K562 (cell line): ENCODE measurements around the gene CTTNBP2NL. TPM values are rescaled to one million over a fixed set of nuclear protein-coding genes. Genes with fewer than 3 reads are reported as not detected.

Source experiments
- ATAC-seq: fragments of 200-7000 bp; cut with Tn5 transposase; 3 replicates; pipeline ENCODE4 v1.9.1; 2020; ENCODE audit warnings: moderate library complexity
- BruUV-seq: library from RNA; stranded (reverse); fragments of 400-500 nt; replicated peaks from 2 replicates; lab custom pipeline; 2021; lab: Mats Ljungman, UMichigan
- CTCF ChIA-PET: fragments of 300-600 bp; formaldehyde crosslinking; extraction: SDS; loops from one replicate; lab custom pipeline; 2021; ENCODE audit warnings: low intra/inter-chr PET ratio; lab: Yijun Ruan, JAX
- POLR2A ChIA-PET: fragments of 300-600, 350-650 bp; sonication (Branson Sonifier 250); formaldehyde crosslinking; extraction: SDS; loops from one replicate; lab custom pipeline; 2021; ENCODE audit warnings: antibody characterized with exemption, inconsistent platforms; lab: Yijun Ruan, JAX
- DNase-seq, 4 experiments: peaks; one replicate each; pipeline versions ENCODE4 v3.0.0 to v3.0.0-alpha.2; 2011 to 2018; ENCODE audit warnings: low spot score in 3 of 4, mixed read lengths in 3 of 4; ENCODE audit errors: extremely low read depth in 1 of 4
- FAIRE-seq: peaks from 2 replicates; lab custom pipeline; 2011; peaks lifted over from hg19 to GRCh38; lab: Jason Lieb, UNC
- H2AFZ ChIP-seq: 2 replicates; pipeline ENCODE4 v1.6.0; 2011; ENCODE audit warnings: low read depth, low read length, control low read depth, inconsistent platforms
- H3K27ac ChIP-seq: fragments of 200-600 bp; 3 replicates; pipeline ENCODE4 v1.8.0; 2011; ENCODE audit warnings: low read depth, mild to moderate bottlenecking, control low read depth, inconsistent platforms, low read length, moderate library complexity, mixed read lengths; ENCODE audit errors: extremely low read depth
- H3K27me3 ChIP-seq, 2 experiments: fragments of 300-600 bp in 1 of 2; 2 replicates in 1 of 2; 3 replicates in 1 of 2; pipeline versions ENCODE4 v1.6.0 to v1.8.0; 2011; ENCODE audit warnings: inconsistent platforms in 2 of 2, low read length in 2 of 2, mild to moderate bottlenecking in 1 of 2, mixed read lengths in 1 of 2, moderate library complexity in 1 of 2; ENCODE audit not compliant: control insufficient read depth in 2 of 2, insufficient read depth in 2 of 2
- H3K36me3 ChIP-seq: fragments of 300-600 bp; 3 replicates; pipeline ENCODE4 v1.8.0; 2011; ENCODE audit warnings: mild to moderate bottlenecking, low read length, inconsistent platforms; ENCODE audit not compliant: control insufficient read depth, insufficient read depth
- H3K4me1 ChIP-seq, 2 experiments: fragments of 200-600 bp in 1 of 2; replicated peaks in 1 of 2; 2 replicates in 1 of 2; 3 replicates in 1 of 2; pipeline versions ENCODE4 v1.5.1 to v1.8.0; 2011; ENCODE audit warnings: inconsistent platforms in 2 of 2, low read length in 2 of 2, mild to moderate bottlenecking in 1 of 2, mixed read lengths in 1 of 2, moderate library complexity in 1 of 2; ENCODE audit not compliant: control insufficient read depth in 2 of 2, insufficient read depth in 2 of 2
- H3K4me2 ChIP-seq: 2 replicates; pipeline ENCODE4 v1.6.1; 2011; ENCODE audit warnings: low read length, control low read depth, inconsistent platforms, mixed read lengths; ENCODE audit not compliant: insufficient read depth
- H3K4me3 ChIP-seq: fragments of 200-600 bp; sonication (generic), shearing (Covaris generic); 2 replicates; pipeline ENCODE4 v1.5.1; 2016; ENCODE audit warnings: control low read depth, inconsistent platforms
- H3K79me2 ChIP-seq: fragments of 200-600 bp; 3 replicates; pipeline ENCODE4 v1.8.0; 2011; ENCODE audit warnings: low read length, inconsistent platforms; ENCODE audit not compliant: control insufficient read depth, insufficient read depth
- H3K9ac ChIP-seq, 2 experiments: 2 replicates each; pipeline versions ENCODE4 v1.6.0 to v1.6.1; 2011; ENCODE audit warnings: low read depth in 2 of 2, low read length in 2 of 2, control low read depth in 1 of 2, inconsistent platforms in 1 of 2, mild to moderate bottlenecking in 1 of 2, mixed read lengths in 1 of 2; ENCODE audit not compliant: insufficient read depth in 1 of 2
- H3K9me1 ChIP-seq: one replicate; pipeline ENCODE4 v1.6.0; 2011; ENCODE audit warnings: inconsistent platforms, mild to moderate bottlenecking, low read length, moderate library complexity; ENCODE audit not compliant: control insufficient read depth, insufficient read depth
- H3K9me3 ChIP-seq: replicated peaks from 2 replicates; pipeline ENCODE4 v1.5.1; 2011; ENCODE audit warnings: low read depth, low read length, inconsistent platforms; ENCODE audit not compliant: control insufficient read depth, insufficient read depth
- H4K20me1 ChIP-seq: replicated peaks from 2 replicates; pipeline ENCODE4 v1.6.1; 2011; ENCODE audit warnings: low read length, inconsistent platforms, mixed read lengths; ENCODE audit not compliant: control insufficient read depth, insufficient read depth
- BCLAF1 ChIP-seq, 2 experiments: fragments of 450-650 bp in 1 of 2; IDR thresholded peaks; 2 replicates each; pipeline ENCODE4 v1.6.1; 2011 to 2017; ENCODE audit warnings: low read depth in 2 of 2, antibody characterized with exemption in 1 of 2, borderline replicate concordance in 1 of 2, low read length in 1 of 2, mild to moderate bottlenecking in 1 of 2, mixed read lengths in 1 of 2; ENCODE audit not compliant: control insufficient read depth in 1 of 2
- HMGN3 ChIP-seq: IDR thresholded peaks from 2 replicates; pipeline ENCODE4 v1.6.1; 2011; ENCODE audit warnings: borderline replicate concordance, low read depth, mild to moderate bottlenecking, mixed read lengths, low read length; ENCODE audit not compliant: insufficient read length; ENCODE audit errors: extremely low read depth
- MCM5 ChIP-seq: fragments of 450-650 bp; IDR thresholded peaks from 2 replicates; pipeline ENCODE4 v1.6.1; 2016; ENCODE audit warnings: low read depth
- NR2C2 ChIP-seq, 2 experiments: fragments of 200-800 bp in 1 of 2; sonication (Bioruptor generic) in 1 of 2; sonication (generic) in 1 of 2; formaldehyde crosslinking in 1 of 2; IDR thresholded peaks; 2 replicates each; pipeline versions ENCODE4 v1.6.1 to v1.8.0; 2016 to 2022; ENCODE audit warnings: mild to moderate bottlenecking in 1 of 2, missing compliant biosample characterization in 1 of 2, missing genetic modification characterization in 1 of 2, missing genetic modification reagents in 1 of 2
- SAP30 ChIP-seq: fragments of 200-600 bp; sonication (generic); IDR thresholded peaks from 2 replicates; pipeline ENCODE4 v1.6.1; 2012; ENCODE audit warnings: borderline replicate concordance, low read depth, mild to moderate bottlenecking, moderate library complexity, low read length, control low read depth, inconsistent platforms; ENCODE audit not compliant: insufficient read depth, poor library complexity, severe bottlenecking
- SNRNP70 ChIP-seq: fragments of 200-400 bp; formaldehyde crosslinking; optimal IDR thresholded peaks from 2 replicates; pipeline ENCODE3; 2017; ENCODE audit warnings: low read depth, low read length
- TARDBP ChIP-seq: fragments of 450-650 bp; IDR thresholded peaks from 2 replicates; pipeline ENCODE4 v1.6.1; 2016
- TRIM24 ChIP-seq, 2 experiments: fragments of 450-650 bp; IDR thresholded peaks; 2 replicates each; pipeline ENCODE4 v1.6.1; 2016
- TSHZ1 ChIP-seq: fragments of 250-450 bp; sonication (Bioruptor Pico); IDR thresholded peaks from 2 replicates; pipeline ENCODE4 v1.4.0; 2020; ENCODE audit warnings: mild to moderate bottlenecking, moderate library complexity
- USF2 ChIP-seq: sonication (generic); formaldehyde crosslinking; IDR thresholded peaks from 2 replicates; pipeline ENCODE4 v1.5.0; 2020; ENCODE audit warnings: missing genetic modification reagents
- ZFX ChIP-seq: sonication (generic); formaldehyde crosslinking; IDR thresholded peaks from 2 replicates; pipeline ENCODE4 v1.8.0; 2022; ENCODE audit warnings: mild to moderate bottlenecking, missing genetic modification reagents, moderate library complexity
- ZNF232 ChIP-seq: sonication (generic); formaldehyde crosslinking; IDR thresholded peaks from 2 replicates; pipeline ENCODE4 v1.8.0; 2022; ENCODE audit warnings: mild to moderate bottlenecking, missing genetic modification reagents
- WGBS: fragments of 100-300 bp; shearing (Covaris generic); methylation state at CpG from one replicate; pipeline ENCODE4 v1.1.6; 2016; ENCODE audit warnings: low coverage, mixed read lengths; ENCODE audit not compliant: insufficient coverage; ENCODE audit errors: missing lambda C conversion rate; 5-methylcytosine and 5-hydroxymethylcytosine counted together
- in situ Hi-C: fragments of 300-500 bp; cut with MboI; formaldehyde crosslinking; loops from 4 replicates; pipeline ENCODE4 v1.15.0; 2018; ENCODE audit warnings: inconsistent platforms, mixed read lengths
- intact Hi-C: fragments of 100-400 bp; cut with micrococcal nuclease; formaldehyde crosslinking; loops from 2 replicates; pipeline ENCODE4 v1.14.2; 2022
- polyA plus RNA-seq, 8 experiments: library from polyadenylated mRNA; depleted of rRNA in 4 of 8; stranded (reverse) in 5 of 8; unstranded in 3 of 8; fragments of >200 nt; fragmentation: Nextera tagmentation in 2 of 8; fragmentation: Illumina TruSeq in 1 of 8; extraction: Ambion mirVana in 2 of 8; extraction: Trizol in 1 of 8; gene quantifications; 2 replicates each; pipeline versions ENCODE4 v1.2.1 to v1.2.3, GENCODE V29; 2011 to 2014; ENCODE audit warnings: inconsistent platforms in 1 of 8, missing spikeins in 1 of 8
- total RNA-seq, 7 experiments: library from RNA; depleted of rRNA in 6 of 7; stranded (reverse); fragments of >200 nt in 6 of 7; fragmentation: Illumina TruSeq in 2 of 7; extraction: Trizol in 2 of 7; gene quantifications; 2 replicates each; pipeline versions ENCODE4 v1.2.1 to v1.2.3, GENCODE V29; 2011 to 2021; ENCODE audit warnings: low replicate concordance in 1 of 7

CTTNBP2NL gene
- total and polyA plus RNA-seq, 9 of the 15 experiments (the other 6 are each of a cell fraction or from before 2014, with no cell fraction given): 0.27 to 1.4 (median 0.62) TPM

DNA sequence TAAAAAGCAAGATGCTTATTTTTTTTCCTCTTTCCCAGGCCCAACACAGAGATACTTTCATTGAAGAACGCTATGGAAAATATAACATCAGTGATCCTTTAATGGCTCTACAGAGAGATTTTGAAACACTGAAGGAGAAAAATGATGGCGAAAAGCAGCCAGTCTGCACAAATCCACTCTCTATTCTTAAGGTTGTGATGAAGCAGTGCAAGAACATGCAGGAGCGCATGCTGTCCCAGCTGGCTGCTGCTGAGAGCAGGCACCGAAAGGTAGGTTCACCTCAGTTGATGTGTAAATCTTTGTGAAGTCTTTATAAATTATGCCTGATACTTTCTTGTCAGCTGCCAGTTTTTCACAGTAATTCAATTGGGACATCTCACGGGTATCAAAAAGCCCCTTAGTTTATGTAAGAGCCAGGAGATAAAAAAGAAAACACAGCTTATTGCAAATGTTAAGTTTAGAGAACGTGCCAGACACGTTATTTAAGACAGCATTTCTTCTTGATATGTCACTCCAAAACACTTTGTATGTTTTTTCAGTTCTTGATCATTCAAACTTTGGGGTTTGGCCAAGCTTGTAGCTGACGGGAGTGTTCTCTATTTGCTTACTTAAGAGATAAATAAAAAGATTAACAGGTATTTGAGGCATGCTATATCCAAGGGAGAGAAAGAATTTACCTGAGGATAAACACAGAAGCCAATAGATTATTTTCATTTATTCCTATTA lies 53.1 kb downstream of the CTTNBP2NL start:
- 10% methylated on average over 8 of the region's 8 CpGs for WGBS
- FAIRE-seq (no peak), DNase-seq (no peak), ATAC-seq (no peak)
- POLR2A ChIA-PET: interaction anchor here (1.1 kb wide), 2 partner anchors 10 to 13 kb away, joined by 3 to 4 read pairs; no protein-coding TSS in a partner anchor
- Histone ChIP-seq H3K36me3 (no peaks in the 10 kb centered on the region), H3K4me2 (no peak overlapping the region), H3K9me1 (no peaks in the 10 kb centered on the region), H3K9me3 (no peaks in the 10 kb centered on the region), H2AFZ (no peak overlapping the region), H3K4me3 (no peak overlapping the region), H3K4me1 (no peaks in the 10 kb centered on the region), H3K9ac (no peak overlapping the region), H4K20me1 (no peaks in the 10 kb centered on the region), H3K79me2 (no peaks in the 10 kb centered on the region), H3K27ac (no peak overlapping the region), H3K27me3 (peaks cover 4 to 14% of the 10 kb centered on the region in 2 experiments)
- CTCF ChIA-PET: interaction anchor here (0.6 kb wide), 2 partner anchors 53 to 58 kb away, joined by 3 to 4 read pairs; partner anchors contain the start of gene CTTNBP2NL
- no peak for TF ChIP-seq NR2C2 (CRISPR knock-in tag; IDR thresholded peaks at IDR 0.05)
- TF ChIP-seq NR2C2 (tag; IDR thresholded peaks at IDR 0.05): no peak
- TF ChIP-seq TRIM24 (IDR thresholded peaks at IDR 0.05): no peak
- no peak for TF ChIP-seq MCM5
- TF ChIP-seq HMGN3: no peak
- no peak for TF ChIP-seq ZNF232 (CRISPR knock-in tag)
- no peak for TF ChIP-seq SNRNP70
- no peak for TF ChIP-seq USF2 (CRISPR knock-in tag)
- TF ChIP-seq BCLAF1 (IDR thresholded peaks at IDR 0.05; ENCODE audit: borderline replicate concordance in 1 of 2, control insufficient read depth in 1 of 2, low read depth in 2 of 2, low read length in 1 of 2): no peak
- TF ChIP-seq ZFX: no peak
- TF ChIP-seq SAP30: no peak
- no peak for TF ChIP-seq TARDBP
- no peak for TF ChIP-seq TSHZ1 (CRISPR knock-in tag)
- in situ Hi-C loops (no loop called here), intact Hi-C loops (no loop called here)
- BruUV-seq: no TSS peak
